Adrenal gland (tissue), 5 donors: ENCODE results near the gene FPGS.

Experiments
- CTCF ChIP-seq, 6 experiments: fragments of 450-650 bp in 4 of 6; fragments of 200-600 bp in 2 of 6; sonication (generic) in 1 of 6; IDR thresholded peaks; 1 replicate in 5 of 6; 2 replicates in 1 of 6; pipeline versions ENCODE4 v1.5.1 to v1.8.0; 2016 to 2021; ENCODE audit warnings: antibody characterized with exemption in 6 of 6, mild to moderate bottlenecking in 2 of 6, moderate library complexity in 1 of 6
- POLR2A ChIP-seq, 2 donors: fragments of 450-650 bp; IDR thresholded peaks; one replicate each; pipeline ENCODE4 v1.6.1; 2017; ENCODE audit warnings: antibody characterized with exemption in 2 of 2, mild to moderate bottlenecking in 2 of 2, moderate library complexity in 1 of 2
- donor health status: DM: no; HTN: no; CAD: no.

GRCh38 chr9:127796225-127796813, 6.4 kb upstream of the FPGS start:
- TF ChIP-seq CTCF (IDR thresholded peaks at IDR 0.05), result no peak
- no peak for TF ChIP-seq POLR2A (IDR thresholded peaks at IDR 0.05)
